GM18505 (cell line): ENCODE results near the gene OTOGL.
"Not testable (repeated sequence)": the region's sequence is repeated elsewhere in the genome, so short reads cannot be mapped to it uniquely, and the experiment has no call there.

Source experiments
- ATAC-seq: cut with Tn5 transposase; IDR thresholded peaks from one replicate; pipeline ENCODE4 v1.9.1; 2021; ENCODE audit not compliant: unreplicated experiment
- POLR2A ChIP-seq: IDR thresholded peaks from 4 replicates; pipeline ENCODE4 v1.6.1; 2011; ENCODE audit warnings: borderline replicate concordance; ENCODE audit not compliant: insufficient read depth, insufficient read length; ENCODE audit errors: extremely low read depth

Gene OTOGL

DNA sequence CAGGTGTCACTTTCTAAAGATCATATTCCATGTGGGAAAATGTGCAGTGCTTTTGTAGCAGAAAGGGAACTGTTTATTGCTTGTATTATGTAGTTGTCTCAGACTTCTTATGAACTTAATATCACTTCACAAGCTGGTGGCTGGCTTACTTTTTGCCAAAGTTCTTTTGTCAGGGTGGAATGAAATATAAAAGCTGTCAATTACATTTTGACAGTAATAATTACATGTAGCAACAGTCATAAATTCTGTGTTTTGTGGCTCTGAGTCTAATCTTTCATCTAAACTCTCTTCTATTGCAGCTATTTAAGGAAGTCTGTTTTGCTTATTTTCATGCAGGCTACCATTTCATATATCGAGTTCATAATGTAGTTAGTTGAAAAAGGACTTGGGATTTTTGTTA, 106.6 kb downstream of the OTOGL start:
- ATAC-seq: no peak
- TF ChIP-seq POLR2A: no peak

- no peak for TF ChIP-seq POLR2A
- no peak for ATAC-seq
Measured at GRCh38 chr12:80208071-80208470, 108.7 kb downstream of the OTOGL start.

DNA sequence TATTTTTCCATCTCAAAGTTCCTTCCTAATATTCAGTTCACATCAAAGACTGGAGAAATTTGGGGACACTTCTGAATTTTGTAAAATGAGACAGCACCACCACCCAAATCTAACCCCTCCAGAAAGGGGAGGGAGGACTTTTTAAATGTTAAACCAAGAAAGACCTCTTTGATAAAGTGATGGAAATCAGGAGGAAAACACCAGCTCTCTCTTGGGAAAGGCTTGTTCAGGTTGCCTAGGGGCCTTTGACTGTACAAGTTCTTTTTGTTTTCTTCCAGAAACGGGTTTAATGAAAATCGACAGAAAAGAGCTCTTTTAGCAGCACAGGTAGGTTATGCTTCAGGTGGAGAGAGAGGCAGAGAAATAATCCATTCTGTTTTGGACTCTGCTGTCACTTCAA, 112.3 kb downstream of the OTOGL start:
- ATAC-seq: no peak
- no peak for TF ChIP-seq POLR2A

DNA sequence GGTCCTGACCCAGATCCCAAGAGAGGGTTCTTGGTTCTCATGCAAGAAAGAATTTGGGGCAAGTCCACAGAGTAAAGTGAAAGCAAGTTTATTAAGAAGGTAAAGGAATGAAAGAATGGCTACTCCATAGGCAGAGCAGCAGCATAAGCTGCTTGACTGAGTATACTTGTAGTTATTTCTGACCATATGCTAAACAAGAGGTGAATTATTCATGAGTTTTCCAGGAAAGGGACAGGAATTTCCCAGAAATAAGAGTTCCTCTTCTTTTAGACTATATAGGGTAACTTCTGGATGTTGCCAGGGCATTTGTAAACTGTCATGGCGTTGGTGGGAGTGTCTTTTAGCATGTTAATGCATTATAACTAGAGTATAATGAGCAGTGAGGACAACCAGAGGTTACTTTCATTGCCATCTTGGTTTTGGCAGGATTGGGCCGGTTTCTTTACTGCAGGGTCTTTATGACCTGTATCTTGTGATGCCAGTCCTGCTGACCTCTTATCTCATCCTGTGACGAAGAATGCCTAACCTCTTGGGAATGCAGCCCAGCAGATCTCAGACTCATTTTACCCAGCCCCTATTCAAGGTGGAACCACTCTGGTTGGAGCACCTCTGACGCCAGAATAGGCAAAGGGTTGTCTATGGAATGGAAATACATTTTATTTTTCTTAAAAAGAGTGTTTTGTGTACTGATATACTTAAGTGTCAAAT, 113.8 kb downstream of the OTOGL start:
- ATAC-seq: no peak
- no peak for TF ChIP-seq POLR2A

GRCh38 chr12:80213871-80214270, 114.5 kb downstream of the OTOGL start:
- ATAC-seq: no peak
- TF ChIP-seq POLR2A: no peak

GRCh38 chr12:80217011-80217535, 117.7 kb downstream of the OTOGL start:
- ATAC-seq: peak; percentile 62
- TF ChIP-seq POLR2A: no peak

DNA sequence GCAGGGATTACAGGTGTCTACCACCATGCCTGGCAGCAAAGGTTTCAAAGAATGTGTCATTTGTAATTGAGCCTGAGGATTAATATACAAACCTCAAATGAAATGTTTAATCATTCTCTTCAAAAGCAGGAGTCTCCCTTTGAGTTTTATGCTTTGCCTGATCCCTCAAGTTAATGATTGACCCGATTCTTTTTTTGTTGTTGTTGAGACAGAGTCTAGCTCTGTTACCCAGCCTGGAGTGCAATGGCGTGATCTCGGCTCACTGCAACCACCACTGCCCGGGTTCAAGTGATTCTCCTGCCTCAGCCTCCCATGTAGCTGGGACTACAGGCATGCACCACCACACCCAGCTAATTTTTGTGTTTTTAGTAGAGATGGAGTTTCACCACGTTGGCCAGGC, 119.6 kb downstream of the OTOGL start:
- not testable (repeated sequence) for ATAC-seq

DNA sequence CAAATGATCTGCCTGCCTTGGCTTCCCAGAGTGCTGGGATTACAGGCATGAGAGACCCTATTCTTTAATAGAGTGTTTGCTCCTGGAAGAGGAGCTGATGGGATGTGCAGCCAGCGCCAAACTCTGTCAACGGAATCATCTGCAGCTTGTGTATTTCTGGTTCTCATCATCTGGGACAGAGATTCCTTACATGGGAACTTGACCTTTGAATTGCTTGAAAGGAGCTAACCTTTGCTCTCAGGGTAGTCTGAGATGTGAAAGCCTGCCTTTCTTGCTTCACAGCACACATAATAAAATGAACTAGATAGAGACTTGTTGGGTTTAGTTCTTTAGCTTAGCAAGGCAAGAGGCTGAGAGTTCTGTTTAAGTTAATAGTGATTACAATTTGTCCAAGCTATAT, 120.0 kb downstream of the OTOGL start:
- ATAC-seq: no peak
- TF ChIP-seq POLR2A: no peak

GRCh38 chr12:80222261-80222660, 122.9 kb downstream of the OTOGL start:
- no peak for ATAC-seq
- TF ChIP-seq POLR2A: no peak

DNA sequence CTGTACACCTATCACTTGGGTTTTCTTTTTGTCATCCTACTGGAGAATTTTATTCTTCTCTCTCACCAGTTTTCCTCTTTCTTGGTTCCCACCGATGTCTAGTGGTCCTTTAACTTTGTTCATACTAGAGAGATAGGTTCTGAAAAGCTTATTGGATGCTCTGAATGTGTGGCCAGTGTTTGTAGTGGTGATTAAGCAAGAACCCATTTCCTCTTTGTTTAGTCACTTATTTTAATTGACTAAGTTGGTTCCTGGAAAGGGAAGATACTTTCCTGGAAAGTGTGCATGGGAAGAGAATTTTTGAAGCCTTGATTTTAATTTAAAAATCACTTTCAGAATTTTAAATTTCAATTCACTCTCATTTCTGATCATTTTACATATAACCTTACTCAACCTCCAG, 127.2 kb downstream of the OTOGL start:
- no peak for ATAC-seq
- no peak for TF ChIP-seq POLR2A

DNA sequence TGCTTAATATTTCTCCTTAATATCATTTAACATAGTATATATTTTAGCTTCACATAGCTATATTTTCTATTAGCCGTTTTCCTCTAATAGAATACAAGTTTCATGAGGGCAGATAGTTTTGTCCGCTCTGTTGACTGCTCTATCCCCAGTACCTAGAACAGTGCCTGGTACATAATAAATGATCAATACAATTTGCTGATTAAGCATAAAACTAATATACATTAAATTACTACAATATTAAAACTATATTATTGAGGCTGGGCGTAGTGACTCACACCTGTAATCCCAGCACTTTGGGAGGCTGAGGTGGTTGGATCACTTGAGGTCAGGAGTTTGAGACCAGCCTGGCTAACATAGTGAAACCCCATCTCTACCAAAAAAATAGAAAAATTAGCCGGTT, 128.6 kb downstream of the OTOGL start:
- ATAC-seq: not testable (repeated sequence)

DNA sequence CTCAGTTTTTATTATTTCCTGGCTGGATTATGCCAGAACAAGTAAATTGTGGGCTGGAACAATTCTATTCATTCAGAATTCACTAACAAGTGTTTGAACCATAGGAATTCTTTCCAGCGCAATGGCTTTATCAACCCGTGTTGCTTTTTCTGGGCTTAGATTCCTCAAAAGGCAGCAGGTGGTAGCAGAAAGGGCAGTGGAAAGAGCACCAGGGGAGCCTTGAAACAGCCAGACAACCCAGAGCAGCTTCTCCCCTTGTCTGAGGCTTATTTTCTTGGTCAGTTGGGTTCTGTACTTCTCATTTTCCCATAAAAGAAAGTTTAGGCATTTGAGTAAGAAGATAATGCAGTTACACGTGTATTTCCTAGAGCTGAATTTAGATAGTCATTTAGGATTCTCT, 130.7 kb downstream of the OTOGL start:
- no peak for TF ChIP-seq POLR2A
- ATAC-seq: no peak

- ATAC-seq: no peak
- no peak for TF ChIP-seq POLR2A
Measured at GRCh38 chr12:80232837-80233236, 133.5 kb downstream of the OTOGL start.

DNA sequence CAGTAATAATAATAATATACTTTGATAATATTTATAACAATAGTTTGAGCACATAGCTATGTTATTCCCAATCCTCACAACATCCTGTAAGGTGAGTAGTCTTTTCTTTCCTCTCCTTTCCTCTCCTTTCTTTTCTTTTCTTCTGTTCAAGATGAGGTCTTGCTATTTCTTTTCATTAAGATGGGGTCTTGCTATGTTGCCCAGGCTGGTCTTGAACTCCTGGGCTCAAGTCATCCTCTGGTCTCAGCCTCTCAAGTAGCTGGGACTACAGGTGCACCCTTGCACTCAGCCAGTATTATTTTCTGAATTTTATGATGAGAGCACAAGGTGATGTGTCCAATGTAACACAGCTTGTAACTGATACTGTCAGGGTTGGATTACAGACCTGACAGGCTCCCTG, 134.6 kb downstream of the OTOGL start:
- no peak for ATAC-seq
- no peak for TF ChIP-seq POLR2A

- no peak for TF ChIP-seq POLR2A
- no peak for ATAC-seq
Measured at GRCh38 chr12:80234667-80235066, 135.3 kb downstream of the OTOGL start.

GRCh38 chr12:80235944-80236343, 136.6 kb downstream of the OTOGL start:
- no peak for TF ChIP-seq POLR2A
- no peak for ATAC-seq

- no peak for TF ChIP-seq POLR2A
- no peak for ATAC-seq
Measured at GRCh38 chr12:80239867-80240266, 140.5 kb downstream of the OTOGL start.
